GM13977 (cell line): ENCODE data around the gene APH1B.
"Not testable (repeated sequence)": the region's sequence is repeated elsewhere in the genome, so short reads cannot be mapped to it uniquely, and the experiment has no call there.

Source experiments
- DNase-seq: peaks from one replicate; pipeline ENCODE4 v3.0.0; 2012; ENCODE audit warnings: low spot score
- CTCF ChIP-seq: IDR thresholded peaks from 2 replicates; pipeline ENCODE4 v1.5.1; 2012; ENCODE audit warnings: mild to moderate bottlenecking, control low read depth; ENCODE audit not compliant: insufficient read depth; ENCODE audit errors: extremely low read depth, missing control alignments
- in situ Hi-C: fragments of 300-500 bp; cut with MboI; formaldehyde crosslinking; loops from one replicate; pipeline ENCODE4 v1.12.0; 2022; ENCODE audit warnings: low sequenced_read_pairs, low pct_unique_long_range_greater_than_20kb, mixed read lengths, inconsistent platforms; ENCODE audit not compliant: unreplicated experiment

The APH1B gene

GRCh38 chr15:63308947-63309346, 31.5 kb downstream of the APH1B start:
- in situ Hi-C loops: no loop called here
- no peak for TF ChIP-seq CTCF
- DNase-seq: no peak

- DNase-seq: no peak
- TF ChIP-seq CTCF: no peak
- in situ Hi-C loops: no loop called here
Measured at GRCh38 chr15:63310646-63311045, 33.2 kb downstream of the APH1B start.

GRCh38 chr15:63312286-63312685, 34.9 kb downstream of the APH1B start:
- in situ Hi-C loops: no loop called here
- TF ChIP-seq CTCF: no peak
- no peak for DNase-seq

GRCh38 chr15:63313825-63314224, 36.4 kb downstream of the APH1B start:
- in situ Hi-C loops: no loop called here
- TF ChIP-seq CTCF: no peak
- DNase-seq: no peak

GRCh38 chr15:63314409-63314808, 37.0 kb downstream of the APH1B start:
- no peak for DNase-seq
- TF ChIP-seq CTCF: no peak
- in situ Hi-C loops: no loop called here

- no peak for DNase-seq
- in situ Hi-C loops: no loop called here
- no peak for TF ChIP-seq CTCF
Measured at GRCh38 chr15:63318344-63318743, 40.9 kb downstream of the APH1B start.

GRCh38 chr15:63319065-63319464, 41.7 kb downstream of the APH1B start:
- no peak for TF ChIP-seq CTCF
- in situ Hi-C loops: no loop called here
- DNase-seq: no peak

- in situ Hi-C loops, DNase-seq: not testable (repeated sequence)
Measured at GRCh38 chr15:63320446-63320845, 43.0 kb downstream of the APH1B start.

GRCh38 chr15:63320981-63321380, 43.6 kb downstream of the APH1B start:
- DNase-seq, in situ Hi-C loops: not testable (repeated sequence)
